ENCODE data around the gene RAB28.

Gene RAB28

DNA sequence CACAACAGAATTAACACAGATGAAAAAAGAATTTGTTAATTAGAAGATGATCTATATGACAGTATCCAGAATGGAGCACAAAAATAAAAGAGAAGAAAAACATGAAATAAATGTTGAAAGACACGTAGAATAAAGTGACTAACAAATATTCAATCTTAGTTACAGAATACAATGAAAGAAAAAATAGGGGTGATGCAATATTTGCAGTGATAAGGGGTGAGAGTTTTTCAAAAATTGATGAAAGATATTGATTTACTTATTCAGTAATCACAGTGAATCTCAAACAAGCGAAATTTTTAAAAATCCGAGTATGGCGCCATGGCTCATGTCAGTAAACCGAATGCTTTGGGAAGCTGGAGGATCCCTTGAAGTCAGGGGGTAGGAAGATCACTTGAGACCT, 20.2 kb upstream of the RAB28 start:
- no peak for DNase-seq

DNA sequence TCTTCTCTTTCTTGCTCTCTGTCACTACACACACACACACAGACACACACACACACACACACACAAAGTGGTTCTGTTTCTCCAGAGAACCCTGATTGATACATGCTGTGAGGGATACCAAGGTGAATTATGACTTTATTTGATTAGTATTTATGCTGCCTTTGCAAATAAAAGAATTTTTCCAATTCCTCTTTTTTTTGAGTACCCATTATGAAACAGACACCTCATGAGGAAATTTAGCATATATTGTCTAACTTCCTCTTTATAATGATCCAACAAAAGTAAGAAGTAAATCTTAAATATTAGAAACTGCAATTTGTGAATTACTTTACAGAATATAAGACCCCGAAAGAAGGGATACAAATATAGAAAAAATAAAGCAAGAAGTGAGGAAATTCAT, 14.3 kb upstream of the RAB28 start:
- DNase-seq: no peak

DNA sequence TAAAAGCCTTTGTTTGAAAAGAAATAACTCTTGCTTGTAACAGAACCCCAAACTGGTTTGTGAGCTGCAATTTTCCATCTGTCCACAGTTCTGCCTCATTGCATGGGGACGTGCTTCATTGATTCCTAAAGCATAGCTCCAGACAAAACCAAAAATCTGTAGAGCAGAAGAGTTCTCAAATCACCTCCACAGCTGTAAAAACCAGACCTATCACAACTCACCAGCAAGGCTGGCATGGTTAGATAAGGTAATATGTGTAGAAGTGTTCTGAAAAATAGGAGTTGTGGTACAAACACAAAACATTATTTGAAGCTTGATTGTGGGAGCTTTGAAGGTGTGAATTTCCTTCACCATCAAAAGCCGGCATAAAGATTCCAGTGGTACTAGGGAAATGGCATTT, 12.5 kb upstream of the RAB28 start:
- no peak for DNase-seq

DNA sequence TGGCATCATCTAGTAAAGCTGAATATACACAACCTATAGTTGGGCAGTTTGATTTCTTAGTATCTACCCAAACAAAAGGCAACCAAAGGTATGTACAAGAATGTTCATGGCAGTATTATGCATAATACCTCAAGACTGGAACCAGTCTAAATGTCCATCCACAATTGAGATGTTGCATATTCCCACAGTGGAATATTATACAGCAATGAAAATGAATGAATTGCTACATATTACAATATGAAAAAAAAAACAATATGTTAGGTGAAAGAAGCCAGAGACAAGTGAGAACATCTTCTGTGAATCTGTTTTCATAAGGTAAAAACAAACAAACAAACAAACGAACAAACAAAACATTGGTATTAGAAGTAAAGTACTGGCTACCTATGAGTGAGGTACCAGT, 11.6 kb upstream of the RAB28 start:
- no peak for DNase-seq

DNA sequence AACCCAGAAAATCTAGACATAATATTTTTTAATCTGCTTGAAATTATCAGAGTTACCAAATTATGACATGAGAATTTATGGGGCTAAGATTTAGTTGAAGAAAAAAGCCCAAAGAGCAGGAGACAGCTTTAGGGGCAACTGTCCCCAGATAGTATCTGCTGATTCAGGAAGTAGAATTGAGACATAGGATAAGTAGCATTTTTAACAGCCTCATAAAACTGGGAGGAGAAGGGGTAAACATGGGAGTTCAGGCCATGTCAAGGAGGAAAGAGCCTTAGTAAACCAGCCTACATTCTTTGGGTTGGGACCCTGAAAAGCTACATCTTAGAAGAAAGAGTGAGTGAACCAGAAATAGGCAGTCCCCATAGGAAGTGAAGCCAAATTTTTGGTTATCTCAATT, 9.7 kb upstream of the RAB28 start:
- DNase-seq: no peak

DNA sequence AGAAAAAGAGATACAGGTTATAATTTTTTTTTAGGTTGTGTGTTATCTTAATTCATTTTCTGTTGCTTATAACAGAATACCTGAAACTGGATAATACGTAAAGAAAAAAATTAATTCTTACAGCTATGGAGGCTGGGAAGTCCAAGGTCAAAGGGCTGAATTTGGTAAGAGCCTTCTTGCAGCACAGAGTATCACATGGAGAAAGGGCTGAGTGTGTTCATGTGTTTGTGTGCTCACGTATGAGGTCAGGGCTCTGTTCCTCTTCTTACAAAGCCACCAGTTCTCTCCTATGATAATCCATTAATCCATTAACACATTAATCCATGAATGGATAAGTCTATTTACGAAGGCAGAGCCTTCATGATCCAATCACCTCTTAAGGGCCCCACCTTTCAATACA, 8.6 kb upstream of the RAB28 start:
- DNase-seq: no peak

DNA sequence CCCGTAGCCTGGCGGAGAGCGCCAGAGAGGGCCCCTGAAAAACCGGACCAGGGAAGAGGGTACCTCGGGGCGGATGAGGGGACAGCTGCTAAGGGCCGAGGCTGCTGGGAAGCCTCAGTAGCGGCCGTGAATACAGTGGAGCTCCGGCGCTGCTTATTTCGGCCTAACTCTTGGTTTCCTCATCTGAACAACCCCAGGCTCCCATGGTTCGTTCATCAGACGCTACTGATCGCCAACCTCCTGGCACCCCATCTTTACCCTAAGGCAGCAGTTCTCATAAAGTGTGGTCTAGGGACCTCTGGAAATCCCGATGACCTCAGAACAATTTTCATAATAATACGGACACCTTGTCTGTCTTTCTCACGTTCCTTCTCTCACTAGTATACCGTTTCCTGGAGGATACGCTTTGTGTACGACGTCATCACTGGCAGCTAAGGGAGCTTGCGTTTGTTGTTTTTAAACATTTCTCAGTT, 645 bp upstream of the RAB28 start:
- DNase-seq: no peak

DNA sequence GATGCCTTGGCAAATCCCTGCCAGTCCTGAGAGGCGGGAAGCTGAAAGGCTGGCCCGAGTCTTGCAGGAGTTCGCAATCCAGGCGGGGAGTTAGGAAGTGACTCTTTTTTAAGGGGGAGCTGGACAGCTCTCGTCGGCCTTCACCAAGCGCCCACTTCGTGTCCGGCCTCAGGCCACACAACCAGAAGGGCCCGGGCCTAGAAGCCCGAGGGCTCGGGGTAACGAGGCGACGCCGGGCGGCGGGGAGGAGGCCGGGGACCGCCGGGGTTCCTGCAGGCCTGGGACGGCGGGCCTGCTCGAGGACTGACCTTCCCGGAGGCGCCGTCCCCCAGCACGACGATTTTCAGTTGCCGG, 395 bp downstream of the RAB28 start:
- peak; percentile 79 for DNase-seq

DNA sequence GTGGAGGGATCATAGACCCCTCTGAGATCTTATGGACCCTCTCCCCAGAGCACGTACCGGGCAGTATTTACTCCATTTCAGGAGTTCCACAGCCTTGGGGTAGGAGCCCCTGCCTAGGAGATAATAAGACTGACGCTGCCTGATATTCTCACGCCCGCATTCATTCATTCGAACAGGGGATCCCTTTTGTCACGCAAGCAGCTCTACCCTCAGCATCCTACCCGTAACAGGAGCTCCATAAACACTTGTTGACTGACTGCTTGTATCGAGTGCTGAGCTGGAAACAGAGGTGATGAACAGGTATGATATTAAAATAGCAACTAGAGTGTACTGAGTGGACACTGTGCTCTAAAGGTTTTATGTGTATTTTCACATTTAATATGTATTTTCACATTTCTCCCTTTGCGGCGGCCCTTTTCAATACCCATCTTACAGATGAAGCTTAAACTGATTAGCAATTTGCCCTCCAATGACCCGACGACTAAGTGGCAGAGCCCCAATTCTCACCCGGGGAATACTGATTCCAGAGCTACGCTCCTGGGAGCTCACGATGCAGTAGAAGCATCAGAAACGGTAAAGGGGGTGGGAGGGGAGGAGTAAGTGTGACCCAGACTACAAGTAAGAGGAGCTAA, 888 bp downstream of the RAB28 start:
- peak; percentile 31 for DNase-seq

DNA sequence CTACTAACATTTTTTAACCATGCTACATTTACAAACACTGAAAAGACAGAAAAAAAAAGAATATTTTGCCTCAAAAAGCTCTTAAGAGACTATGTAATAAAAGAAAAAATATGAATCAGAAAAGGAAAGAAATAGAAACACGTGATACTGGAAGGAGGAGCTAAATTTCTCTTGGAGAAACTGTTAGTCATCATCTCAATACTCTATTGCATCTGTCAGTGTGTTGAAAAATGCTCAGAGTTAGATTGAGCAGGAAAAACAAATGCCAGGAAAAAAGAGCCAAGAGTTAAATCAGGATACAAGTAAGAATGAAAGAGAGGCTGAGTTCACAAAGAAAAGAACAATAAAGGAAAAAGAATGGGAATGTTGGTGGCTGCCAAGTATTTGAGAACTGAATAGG, 2.6 kb downstream of the RAB28 start:
- peak; percentile 45 for DNase-seq

DNA sequence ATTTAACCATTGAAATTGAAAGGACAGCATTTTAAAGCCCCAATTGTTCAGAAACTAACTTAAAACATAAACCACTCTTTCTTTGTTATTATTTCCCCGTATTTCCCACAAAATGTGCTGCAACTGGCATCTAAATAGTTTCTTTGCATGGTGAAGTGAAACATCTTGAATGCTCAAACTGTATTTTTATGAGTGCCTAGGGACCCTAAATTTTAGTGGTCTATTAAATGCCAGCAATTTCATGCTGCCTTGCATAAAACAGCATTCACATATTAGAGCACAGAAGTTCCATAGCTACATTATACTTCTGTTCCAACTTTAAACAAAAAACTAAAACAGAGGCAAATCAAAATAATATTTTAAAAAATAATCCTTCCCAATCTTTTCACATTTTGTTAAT, 5.4 kb downstream of the RAB28 start:
- DNase-seq: no peak

DNA sequence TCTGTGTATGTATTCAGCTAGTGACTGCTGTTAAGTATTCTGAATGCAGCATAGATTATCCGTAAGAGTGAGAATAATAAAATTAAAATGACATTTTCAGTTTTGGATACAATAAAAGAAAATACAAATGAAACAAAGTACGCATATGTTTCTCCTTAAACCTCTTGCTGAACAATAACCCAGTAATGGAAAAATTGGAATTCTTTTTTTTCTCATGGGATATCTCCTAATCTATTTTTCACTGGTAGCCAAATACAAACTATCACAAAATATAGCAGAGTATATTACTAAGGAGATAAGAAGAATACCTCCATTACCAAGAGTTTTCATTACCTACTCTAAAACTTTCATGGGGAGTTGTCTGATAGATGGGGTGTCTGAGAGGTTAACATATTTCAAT, 6.0 kb downstream of the RAB28 start:
- no peak for DNase-seq

DNA sequence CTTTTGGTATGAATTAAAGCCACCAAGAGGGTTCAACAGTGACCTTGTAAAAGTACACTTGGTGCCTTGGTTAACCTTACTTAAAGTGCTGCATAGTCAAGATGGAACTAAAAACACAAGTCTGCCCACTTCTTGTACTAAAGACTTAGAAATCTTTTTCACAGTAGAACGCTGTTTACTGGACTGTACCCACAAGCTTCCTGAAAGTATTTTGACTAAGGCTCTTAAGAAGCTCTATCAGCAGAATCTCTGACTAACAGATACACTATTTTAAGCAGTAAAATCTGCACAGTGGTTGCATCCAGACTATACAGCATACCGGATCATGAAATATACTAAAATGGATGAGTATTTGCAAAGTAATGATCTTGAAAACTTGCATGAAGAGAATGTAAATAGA, 7.2 kb downstream of the RAB28 start:
- peak; percentile 71 for DNase-seq

DNA sequence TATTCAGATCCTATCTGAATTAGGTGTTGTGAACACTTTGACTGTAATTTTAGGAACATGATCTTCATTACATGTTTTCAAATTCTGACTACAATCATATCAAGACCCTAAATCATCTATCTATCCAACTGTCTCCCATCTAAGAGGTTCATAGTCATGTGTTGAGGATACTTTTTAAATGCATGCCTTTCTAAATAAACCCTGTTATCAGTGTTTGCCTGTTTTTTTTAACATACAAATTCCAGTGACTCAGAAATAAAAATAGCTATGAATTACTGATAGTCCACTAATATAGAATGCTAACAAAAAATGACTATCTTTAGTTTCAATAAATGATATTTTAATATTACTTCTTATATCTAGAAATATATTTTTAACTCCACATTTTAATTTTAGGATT, 8.0 kb downstream of the RAB28 start:
- no peak for DNase-seq

DNA sequence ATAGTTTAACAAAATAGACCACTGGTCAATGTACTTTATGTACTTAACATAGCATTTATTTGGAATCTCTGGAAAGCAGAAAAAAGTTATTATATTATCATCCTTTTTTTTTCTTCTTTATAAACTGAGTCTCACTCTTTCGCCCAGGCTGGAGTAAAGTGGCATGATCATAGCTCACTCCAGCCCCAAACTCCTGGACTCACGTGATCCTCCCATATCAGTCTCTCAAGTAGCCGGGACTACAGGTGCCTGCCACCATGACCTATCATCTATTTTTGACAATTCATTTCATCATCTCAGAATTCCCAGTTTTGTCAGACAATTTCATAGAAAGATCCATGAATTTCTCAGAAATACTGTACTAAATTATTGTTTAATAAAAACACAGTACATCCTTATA, 12.7 kb downstream of the RAB28 start:
- DNase-seq: no peak

DNA sequence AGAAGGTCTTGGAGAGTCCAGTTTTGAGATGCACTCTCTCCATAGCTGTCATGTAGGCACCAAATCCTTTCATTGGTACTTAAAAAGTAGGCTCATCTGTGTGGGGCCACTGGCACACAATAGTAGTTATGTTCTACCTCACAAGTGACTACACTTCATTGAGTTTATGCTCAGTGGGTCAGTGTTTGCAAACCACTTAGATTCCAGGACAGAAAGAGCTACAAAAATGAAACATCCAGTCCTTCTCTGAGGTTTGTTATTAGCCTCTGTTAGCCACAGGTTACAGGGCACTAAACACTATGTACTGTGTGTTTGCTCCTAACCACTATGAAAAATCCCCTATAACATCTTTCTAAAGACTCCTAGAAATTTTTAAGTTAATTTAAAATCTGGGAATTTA, 13.8 kb downstream of the RAB28 start:
- DNase-seq: no peak

DNA sequence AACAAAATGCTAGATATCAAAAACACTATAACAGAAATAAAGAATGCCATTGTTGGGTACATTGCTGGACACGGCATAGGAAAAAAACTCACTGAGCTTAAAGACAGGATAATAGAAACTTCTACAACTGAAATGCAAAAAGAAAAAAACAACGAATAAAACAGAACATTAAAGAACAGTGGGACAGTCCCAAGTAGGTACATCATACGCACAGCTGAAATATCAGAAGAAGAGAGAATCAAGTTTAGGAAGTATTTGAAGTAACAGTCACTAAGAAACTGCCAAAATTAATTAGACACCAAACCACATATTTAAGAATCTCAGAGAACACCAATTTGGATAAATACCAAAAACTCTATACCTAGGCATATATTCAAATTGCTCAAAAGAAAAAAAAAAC, 19.2 kb downstream of the RAB28 start:
- DNase-seq: no peak

DNA sequence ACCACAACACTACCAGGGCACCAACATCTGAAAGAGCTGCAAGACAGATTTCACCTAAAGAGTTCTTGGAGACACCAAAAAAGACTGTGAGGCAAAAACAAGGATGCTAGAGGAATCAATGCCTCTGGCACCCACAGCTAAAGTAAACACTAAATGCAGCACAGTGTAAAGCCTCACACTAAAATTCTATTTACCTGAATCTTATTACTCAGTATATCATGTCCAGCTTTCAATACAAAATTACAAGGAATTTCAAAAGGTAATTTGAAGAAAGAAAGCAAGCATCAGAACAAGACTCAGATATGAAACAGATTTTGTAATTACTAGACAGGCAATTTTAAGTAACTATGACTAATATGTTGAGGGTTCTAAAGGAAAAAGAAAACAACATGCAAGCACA, 19.6 kb downstream of the RAB28 start:
- DNase-seq: no peak

DNA sequence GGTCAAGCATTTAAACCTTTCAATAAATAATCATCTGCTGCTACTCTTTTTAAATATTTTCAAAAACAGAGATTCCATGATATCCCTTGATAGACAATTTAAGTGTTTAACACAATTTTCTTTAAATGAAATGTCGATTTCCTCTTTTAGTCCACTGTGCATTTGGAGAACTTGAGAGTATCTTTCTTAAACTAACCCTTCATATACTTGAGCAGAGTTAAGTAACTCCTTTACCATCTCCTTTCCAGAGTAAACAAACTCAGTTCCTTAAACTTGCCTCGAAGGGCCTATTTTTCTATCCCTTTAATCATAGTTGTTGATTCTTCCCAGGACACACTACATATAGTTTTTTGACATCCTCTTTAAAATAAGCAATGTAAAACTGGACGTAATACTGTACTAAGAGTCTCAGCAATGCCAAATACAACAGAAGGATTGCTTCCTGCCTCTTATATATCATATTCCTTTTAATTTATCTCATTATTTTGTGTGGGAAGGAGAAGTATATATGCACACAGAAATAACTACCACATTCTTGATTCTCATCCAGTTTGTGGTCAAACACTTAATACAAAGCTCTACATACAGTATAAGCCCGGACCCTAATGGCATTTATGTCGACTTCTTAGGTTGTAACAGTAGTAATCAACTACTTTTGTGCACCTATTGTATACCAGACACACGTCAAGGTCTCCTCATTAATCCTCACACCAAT, 22.8 kb downstream of the RAB28 start:
- no peak for DNase-seq

DNA sequence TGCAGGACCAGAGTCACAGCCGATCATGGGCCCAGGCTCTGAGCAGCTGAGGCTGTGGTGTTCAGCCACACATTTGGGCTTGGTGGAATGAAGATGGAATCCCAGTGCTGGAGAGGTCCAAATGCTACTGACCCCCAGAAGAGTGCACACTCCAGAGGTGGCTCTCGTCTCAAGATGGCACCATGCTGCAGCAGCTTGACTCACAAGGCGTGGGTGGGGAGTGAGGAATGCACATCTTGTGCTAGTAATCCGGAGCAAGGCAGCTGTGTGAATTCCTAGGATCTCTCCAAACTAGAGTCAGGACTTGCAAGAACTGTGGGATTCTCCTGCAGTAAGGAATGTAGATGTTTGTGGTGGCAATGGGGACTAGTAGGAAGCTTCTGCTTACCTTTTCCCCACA, 28.7 kb downstream of the RAB28 start:
- peak; percentile 40 for DNase-seq

DNA sequence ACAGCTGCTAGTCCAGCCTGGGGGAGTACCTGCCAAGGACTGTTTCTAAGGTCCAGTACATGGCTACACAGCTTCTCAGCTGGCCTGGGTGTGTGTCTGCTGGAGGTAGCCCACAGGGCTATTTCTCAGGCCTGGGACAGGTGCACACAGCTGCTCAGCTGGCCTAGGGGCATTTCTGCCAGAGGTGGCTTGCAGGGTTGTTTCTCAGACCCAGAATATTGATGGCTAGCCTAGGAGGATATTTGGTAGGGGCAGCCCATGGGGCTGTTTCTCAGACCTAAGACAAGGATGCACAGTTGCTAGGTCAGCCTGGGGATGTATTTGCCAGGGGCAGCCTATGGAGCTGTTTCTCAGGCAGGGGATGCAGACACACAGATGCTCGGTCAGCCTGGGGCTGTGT, 29.4 kb downstream of the RAB28 start:
- no peak for DNase-seq

DNA sequence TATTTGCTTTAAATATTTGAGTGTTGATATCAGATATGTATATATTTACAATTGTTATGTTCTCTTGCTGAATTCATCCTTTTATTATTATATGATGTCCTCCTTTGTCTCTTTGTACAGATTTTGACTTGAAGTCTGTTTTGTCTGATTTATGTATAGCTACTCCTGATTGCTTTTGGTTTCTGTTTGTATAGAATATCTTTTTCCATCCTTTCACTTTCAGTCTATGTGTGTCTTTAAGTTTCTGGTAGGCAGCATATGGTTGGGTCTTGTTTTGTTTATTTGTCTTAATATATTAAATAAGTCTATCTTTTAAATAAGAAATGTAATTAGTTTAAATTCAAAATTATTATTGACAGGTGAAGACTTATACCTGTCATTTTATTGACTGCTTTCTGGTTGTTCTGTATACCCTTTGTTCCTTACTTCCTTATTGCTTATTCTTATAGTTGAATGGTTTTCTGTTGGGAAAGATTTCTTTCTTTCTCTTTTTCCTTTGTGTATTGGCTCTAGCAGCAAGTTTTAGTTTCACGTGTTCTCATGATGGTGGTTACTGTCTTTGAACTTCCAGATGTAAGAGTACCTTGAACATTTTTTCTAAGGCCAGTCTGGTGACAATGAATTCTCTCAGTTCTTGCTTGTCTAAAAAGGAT, 31.1 kb downstream of the RAB28 start:
- DNase-seq: no peak

DNA sequence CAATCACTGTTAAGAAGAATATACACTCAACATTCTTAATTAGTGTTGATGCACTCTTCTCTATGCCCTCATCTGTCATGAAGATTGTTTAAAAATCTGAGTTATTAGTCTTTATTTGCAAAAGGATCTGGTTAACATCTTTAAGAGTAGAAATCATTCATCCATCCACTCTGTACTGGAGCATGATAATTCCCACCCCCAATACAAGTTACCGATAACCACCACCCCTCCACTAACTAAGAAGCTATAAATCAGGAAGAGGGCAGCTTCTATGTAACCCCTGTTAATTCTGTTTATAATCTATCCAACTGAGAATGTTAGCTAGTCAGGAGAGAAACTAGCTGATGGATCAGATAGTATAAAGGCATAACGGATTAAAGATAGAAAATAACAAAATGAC, 34.5 kb downstream of the RAB28 start:
- no peak for DNase-seq

All from EL (cell line).